H1 (cell line): ENCODE results near the gene OLFM3. TPM values are rescaled to one million over a fixed set of nuclear protein-coding genes. Genes with fewer than 3 reads are reported as not detected.

ENCODE experiments used
- CTCF ChIA-PET: fragments of 300-600 bp; sonication (Branson Sonifier 250); formaldehyde crosslinking; loops from one replicate; lab custom pipeline; 2021; ENCODE audit not compliant: partially characterized antibody; lab: Charles Lee
- POLR2A ChIA-PET: fragments of 300-600 bp; sonication (Branson Sonifier 250); formaldehyde crosslinking; loops from one replicate; lab custom pipeline; 2021; ENCODE audit warnings: inconsistent platforms; ENCODE audit not compliant: partially characterized antibody; lab: Charles Lee
- DNase-seq, 2 experiments: peaks; one replicate each; pipeline versions ENCODE4 v3.0.0 to v3.0.0-alpha.2; 2010 to 2022; ENCODE audit warnings: low spot score in 2 of 2, low read depth in 1 of 2, mixed read lengths in 1 of 2
- FAIRE-seq: peaks from 2 replicates; lab custom pipeline; 2011; peaks lifted over from hg19 to GRCh38; lab: Jason Lieb, UNC
- H2AFZ ChIP-seq: 2 replicates; pipeline ENCODE4 v1.8.1; 2012; ENCODE audit warnings: low read length, inconsistent platforms
- H2AK5ac ChIP-seq: 2 replicates; pipeline ENCODE4 v1.6.1; 2013; ENCODE audit warnings: low read depth, low read length
- H2BK120ac ChIP-seq: replicated peaks from 2 replicates; pipeline ENCODE3; 2013; ENCODE audit warnings: low read depth, low read length, inconsistent platforms
- H2BK12ac ChIP-seq: 2 replicates; pipeline ENCODE4 v1.6.1; 2013; ENCODE audit warnings: low read depth, low read length
- H2BK15ac ChIP-seq: 2 replicates; pipeline ENCODE4 v1.6.1; 2013; ENCODE audit warnings: low read length
- H2BK20ac ChIP-seq: 2 replicates; pipeline ENCODE4 v1.6.1; 2013; ENCODE audit warnings: low read length
- H2BK5ac ChIP-seq: 2 replicates; pipeline ENCODE4 v1.6.1; 2013; ENCODE audit warnings: low read depth, low read length
- H3K14ac ChIP-seq: 2 replicates; pipeline ENCODE4 v1.6.1; 2013; ENCODE audit warnings: inconsistent platforms; ENCODE audit not compliant: insufficient read length
- H3K18ac ChIP-seq: 2 replicates; pipeline ENCODE4 v1.6.1; 2013; ENCODE audit warnings: low read length; ENCODE audit errors: extremely low read depth
- H3K23ac ChIP-seq: 2 replicates; pipeline ENCODE4 v1.6.1; 2013; ENCODE audit warnings: inconsistent platforms; ENCODE audit not compliant: insufficient read length
- H3K23me2 ChIP-seq: 2 replicates; pipeline ENCODE4 v1.6.1; 2013; ENCODE audit warnings: low read depth, low read length
- H3K27ac ChIP-seq: 2 replicates; pipeline ENCODE4 v1.6.1; 2011; ENCODE audit warnings: low read depth, low read length, inconsistent platforms
- H3K27me3 ChIP-seq, 4 experiments: replicated peaks in 1 of 4; 1 replicate in 1 of 4; 2 replicates in 3 of 4; pipeline versions ENCODE4 v1.6.1 to v1.8.1; 2011 to 2013; ENCODE audit warnings: low read length in 3 of 4, mild to moderate bottlenecking in 3 of 4, inconsistent platforms in 2 of 4, mixed read lengths in 2 of 4, moderate library complexity in 1 of 4; ENCODE audit not compliant: control insufficient read depth in 3 of 4, insufficient read depth in 3 of 4; ENCODE audit errors: extremely low read depth in 1 of 4
- H3K36me3 ChIP-seq, 4 experiments: 2 replicates each; pipeline versions ENCODE4 v1.6.1 to v1.8.1; 2011 to 2013; ENCODE audit warnings: mild to moderate bottlenecking in 4 of 4, low read length in 3 of 4, moderate library complexity in 2 of 4, control low read depth in 1 of 4, inconsistent platforms in 1 of 4; ENCODE audit not compliant: insufficient read depth in 4 of 4, control insufficient read depth in 2 of 4
- H3K4ac ChIP-seq: replicated peaks from 2 replicates; pipeline ENCODE3; 2013; ENCODE audit warnings: low read length, low read depth, mixed read lengths, inconsistent platforms; ENCODE audit not compliant: insufficient read length
- H3K4me1 ChIP-seq, 4 experiments: replicated peaks in 1 of 4; 1 replicate in 1 of 4; 2 replicates in 3 of 4; pipeline versions ENCODE4 v1.6.1 to v1.8.1; 2011 to 2013; ENCODE audit warnings: low read length in 3 of 4, inconsistent platforms in 2 of 4, mixed read lengths in 1 of 4; ENCODE audit not compliant: insufficient read depth in 4 of 4, control insufficient read depth in 3 of 4
- H3K4me2 ChIP-seq, 2 experiments: 2 replicates each; pipeline versions ENCODE4 v1.6.1 to v1.8.1; 2011 to 2013; ENCODE audit warnings: low read depth in 2 of 2, low read length in 2 of 2, control low read depth in 1 of 2, inconsistent platforms in 1 of 2, mild to moderate bottlenecking in 1 of 2; ENCODE audit not compliant: insufficient read depth in 1 of 2
- H3K4me3 ChIP-seq, 4 experiments: fragments of 200-600, 300-600 bp in 1 of 4; sonication (generic), shearing (Covaris generic), sonication (Bioruptor Twin) in 1 of 4; 2 replicates each; pipeline versions ENCODE4 v1.5.1 to v1.8.1; 2011 to 2016; ENCODE audit warnings: low read length in 4 of 4, low read depth in 3 of 4, control low read depth in 2 of 4, inconsistent platforms in 2 of 4, mild to moderate bottlenecking in 2 of 4, mixed read lengths in 1 of 4, moderate library complexity in 1 of 4; ENCODE audit not compliant: insufficient read depth in 2 of 4; ENCODE audit errors: extremely low read depth in 1 of 4
- H3K56ac ChIP-seq: replicated peaks from 2 replicates; pipeline ENCODE3; 2013; ENCODE audit warnings: low read depth, mild to moderate bottlenecking, mixed read lengths, low read length, inconsistent platforms; ENCODE audit not compliant: insufficient read length
- H3K79me1 ChIP-seq: 2 replicates; pipeline ENCODE4 v1.6.1; 2013; ENCODE audit warnings: low read depth, low read length, control low read depth
- H3K79me2 ChIP-seq, 2 experiments: 2 replicates each; pipeline versions ENCODE4 v1.6.1 to v1.8.1; 2012 to 2013; ENCODE audit warnings: low read length in 2 of 2, mild to moderate bottlenecking in 2 of 2, inconsistent platforms in 1 of 2; ENCODE audit not compliant: insufficient read depth in 2 of 2, control insufficient read depth in 1 of 2
- H3K9ac ChIP-seq, 4 experiments: replicated peaks in 1 of 4; 1 replicate in 1 of 4; 2 replicates in 3 of 4; pipeline versions ENCODE4 v1.6.1 to v1.8.1; 2011 to 2013; ENCODE audit warnings: low read depth in 3 of 4, low read length in 3 of 4, control low read depth in 2 of 4, mild to moderate bottlenecking in 2 of 4, moderate library complexity in 2 of 4, inconsistent platforms in 1 of 4; ENCODE audit errors: extremely low read depth in 1 of 4
- H3K9me3 ChIP-seq, 2 experiments: 2 replicates each; pipeline versions ENCODE4 v1.6.1 to v1.8.1; 2012 to 2013; ENCODE audit warnings: mild to moderate bottlenecking in 2 of 2, moderate library complexity in 2 of 2, control low read depth in 1 of 2, inconsistent platforms in 1 of 2, low read depth in 1 of 2, low read length in 1 of 2, mixed read lengths in 1 of 2; ENCODE audit not compliant: insufficient read depth in 2 of 2
- H4K20me1 ChIP-seq, 2 experiments: replicated peaks in 1 of 2; 2 replicates each; pipeline versions ENCODE3 to v1.8.1; 2011 to 2013; ENCODE audit warnings: inconsistent platforms in 2 of 2, low read length in 2 of 2, mild to moderate bottlenecking in 1 of 2; ENCODE audit not compliant: insufficient read depth in 2 of 2, control insufficient read depth in 1 of 2
- H4K5ac ChIP-seq: 2 replicates; pipeline ENCODE4 v1.6.1; 2013; ENCODE audit warnings: low read length, low read depth, mixed read lengths, inconsistent platforms; ENCODE audit not compliant: insufficient read length
- H4K8ac ChIP-seq: 2 replicates; pipeline ENCODE4 v1.8.0; 2013; ENCODE audit warnings: mild to moderate bottlenecking, moderate library complexity, low read length, inconsistent platforms; ENCODE audit not compliant: insufficient read depth; ENCODE audit errors: extremely low read depth
- H4K91ac ChIP-seq: replicated peaks from 2 replicates; pipeline ENCODE3; 2013; ENCODE audit warnings: low read length, mixed read lengths, inconsistent platforms; ENCODE audit not compliant: insufficient read length
- CBX5 ChIP-seq: fragments of 300-800, 300-1000 bp; sonication (generic); IDR thresholded peaks from 2 replicates; pipeline ENCODE4 v1.7.1; 2016; ENCODE audit warnings: antibody characterized with exemption, low read length, low read depth
- CEBPB ChIP-seq: IDR thresholded peaks from 2 replicates; pipeline ENCODE4 v1.6.1; 2012; ENCODE audit warnings: low read depth, low read length
- CTBP2 ChIP-seq: IDR thresholded peaks from 2 replicates; pipeline ENCODE4 v1.7.0; 2011; ENCODE audit warnings: borderline replicate concordance, mild to moderate bottlenecking, moderate library complexity, mixed read lengths, low read length; ENCODE audit not compliant: insufficient read depth, insufficient read length
- GTF2F1 ChIP-seq: IDR thresholded peaks from 2 replicates; pipeline ENCODE4 v1.6.1; 2012; ENCODE audit warnings: low read depth, low read length, improper control_type of control experiment, borderline replicate concordance
- JUND ChIP-seq: IDR thresholded peaks from 2 replicates; pipeline ENCODE4 v1.6.1; 2011; ENCODE audit warnings: mild to moderate bottlenecking, improper control_type of control experiment, low read length
- POU5F1 ChIP-seq: IDR thresholded peaks from 2 replicates; pipeline ENCODE4 v1.6.1; 2011; ENCODE audit warnings: low read depth, mild to moderate bottlenecking, low read length, moderate library complexity
- WGBS, 2 experiments: shearing (Covaris generic) in 1 of 2; methylation state at CpG; one replicate each; pipeline versions ENCODE4 v1.1.6 to v1.1.7; 2013 to 2015; ENCODE audit warnings: low lambda C conversion rate in 2 of 2, mixed read lengths in 2 of 2, inconsistent platforms in 1 of 2, low coverage in 1 of 2, missing lambda C conversion rate in 1 of 2; ENCODE audit not compliant: insufficient replicate concordance in 2 of 2, insufficient coverage in 1 of 2, insufficient read length in 1 of 2; ENCODE audit errors: extremely low coverage in 1 of 2, missing lambda C conversion rate in 1 of 2; 5-methylcytosine and 5-hydroxymethylcytosine counted together
- polyA plus RNA-seq, 7 experiments: library from polyadenylated mRNA; depleted of rRNA in 3 of 7; stranded (reverse) in 5 of 7; unstranded in 2 of 7; fragments of >200 nt in 5 of 7; fragments of 200-250 nt in 2 of 7; gene quantifications; 1 replicate in 5 of 7; 2 replicates in 1 of 7; 4 replicates in 1 of 7; pipeline versions ENCODE4 v1.2.1 to v1.2.3, GENCODE V29; 2011 to 2013; ENCODE audit warnings: missing spikeins in 2 of 7, mixed read lengths in 2 of 7
- total RNA-seq: library from RNA; stranded (reverse); fragmentation: NEBNext Ultra II Directional; extraction: Animal tissue kit (Norgen Biotek cat#: 25700); gene quantifications from 2 replicates; pipeline ENCODE4 v1.2.1, GENCODE V29; 2021
- TF ChIP-seq, protein P1 (sequence below), 3 experiments: IDR thresholded peaks; 1 replicate in 2 of 3; 2 replicates in 1 of 3; pipeline versions ENCODE4 v1.5.1 to v1.6.1; 2011; ENCODE audit warnings: low read length in 3 of 3, mild to moderate bottlenecking in 3 of 3, inconsistent platforms in 2 of 3, low read depth in 1 of 3, moderate library complexity in 1 of 3; ENCODE audit not compliant: insufficient read depth in 1 of 3; ENCODE audit errors: control extremely low read depth in 1 of 3

Gene OLFM3
- total and polyA plus RNA-seq, 2 of the 8 experiments (the other 6 are each of a cell fraction or from before 2014, with no cell fraction given), result 0.30 to 0.32 TPM

DNA sequence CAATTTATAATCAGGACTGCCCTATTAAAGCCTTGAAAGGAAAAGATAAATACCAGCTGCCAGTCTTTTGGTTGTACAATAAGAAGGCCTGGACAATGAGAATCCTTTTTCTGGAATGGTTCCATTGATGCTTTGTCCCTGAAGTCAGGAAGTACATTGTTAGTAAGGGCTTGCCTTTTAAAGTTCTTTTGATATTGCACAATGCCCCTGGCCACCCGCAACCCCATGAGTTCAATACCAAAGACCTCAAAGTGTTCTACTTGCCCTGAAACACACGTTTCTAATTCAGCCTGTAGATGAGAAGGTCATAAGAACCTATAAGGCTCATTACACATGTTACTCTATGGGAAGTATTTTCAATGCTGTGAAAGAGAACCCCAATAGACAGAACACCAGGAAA, 112.1 kb downstream of the OLFM3 start:
- ChIA-PET CTCF (no interaction called here), POLR2A (no interaction called here)
- Histone ChIP-seq H3K14ac (no peak overlapping the region), H2BK12ac (no peak overlapping the region), H2BK120ac (no peak overlapping the region), H3K23ac (no peak overlapping the region), H2BK20ac (no peak overlapping the region), H4K91ac (no peak overlapping the region), H4K5ac (no peak overlapping the region), H3K79me1 (no peaks in the 10 kb centered on the region; the same call in 1 of the 2 replicates), H3K18ac (no peak overlapping the region), H3K4me2 (no peak overlapping the region), H3K23me2 (no peaks in the 10 kb centered on the region), H3K79me2 (no peaks in the 10 kb centered on the region), H2AK5ac (no peak overlapping the region), H3K4me3 (no peak overlapping the region), H3K9me3 (no peaks in the 10 kb centered on the region), H3K56ac (no peak overlapping the region), H3K9ac (no peak overlapping the region), H3K27ac (no peak overlapping the region), H4K20me1 (no peaks in the 10 kb centered on the region), H4K8ac (no peak overlapping the region), H2BK5ac (no peak overlapping the region), H3K27me3 (no peaks in the 10 kb centered on the region), H2BK15ac (no peak overlapping the region), H3K4me1 (no peaks in the 10 kb centered on the region), H2AFZ (no peak overlapping the region), H3K4ac (no peak overlapping the region), H3K36me3 (no peaks in the 10 kb centered on the region)
- TF ChIP-seq CBX5 (no peak), GTF2F1 (no peak), CTBP2 (no peak), CEBPB (peak; percentile 34; the same call in 1 of the 2 replicates), POU5F1 (no peak), JUND (no peak)
- TF ChIP-seq, protein P1, sequence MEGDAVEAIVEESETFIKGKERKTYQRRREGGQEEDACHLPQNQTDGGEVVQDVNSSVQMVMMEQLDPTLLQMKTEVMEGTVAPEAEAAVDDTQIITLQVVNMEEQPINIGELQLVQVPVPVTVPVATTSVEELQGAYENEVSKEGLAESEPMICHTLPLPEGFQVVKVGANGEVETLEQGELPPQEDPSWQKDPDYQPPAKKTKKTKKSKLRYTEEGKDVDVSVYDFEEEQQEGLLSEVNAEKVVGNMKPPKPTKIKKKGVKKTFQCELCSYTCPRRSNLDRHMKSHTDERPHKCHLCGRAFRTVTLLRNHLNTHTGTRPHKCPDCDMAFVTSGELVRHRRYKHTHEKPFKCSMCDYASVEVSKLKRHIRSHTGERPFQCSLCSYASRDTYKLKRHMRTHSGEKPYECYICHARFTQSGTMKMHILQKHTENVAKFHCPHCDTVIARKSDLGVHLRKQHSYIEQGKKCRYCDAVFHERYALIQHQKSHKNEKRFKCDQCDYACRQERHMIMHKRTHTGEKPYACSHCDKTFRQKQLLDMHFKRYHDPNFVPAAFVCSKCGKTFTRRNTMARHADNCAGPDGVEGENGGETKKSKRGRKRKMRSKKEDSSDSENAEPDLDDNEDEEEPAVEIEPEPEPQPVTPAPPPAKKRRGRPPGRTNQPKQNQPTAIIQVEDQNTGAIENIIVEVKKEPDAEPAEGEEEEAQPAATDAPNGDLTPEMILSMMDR (IDR thresholded peaks at IDR 0.05; ENCODE audit: control extremely low read depth in 1 of 3, insufficient read depth in 1 of 3, low read depth in 1 of 3, low read length in 3 of 3), result no peak
- WGBS, 2 experiments, result 100% methylated on average over 2 of the region's 2 CpGs; no CpG with 5 or more reads in 1 of the 2 experiments
- FAIRE-seq, result no peak
- no peak for DNase-seq
